GM12878 (cell line): ENCODE results near the gene SMPD2. TPM values are rescaled to one million over a fixed set of nuclear protein-coding genes. Genes with fewer than 3 reads are reported as not detected.
A peak's percentile ranks its signal among the peaks of the same experiment; 100 is the strongest.

Experiments used
- ATAC-seq: fragments of 200-7000 bp; cut with Tn5 transposase; 3 replicates; pipeline ENCODE4 v1.9.1; 2020; ENCODE audit warnings: mild to moderate bottlenecking, moderate library complexity
- BruUV-seq: library from RNA; stranded (reverse); fragments of 400-500 nt; replicated peaks from 2 replicates; lab custom pipeline; 2021; lab: Mats Ljungman, UMichigan
- CTCF ChIA-PET: fragments of 300-600 bp; sonication (Branson Sonifier 250); formaldehyde crosslinking; extraction: SDS; loops from one replicate; lab custom pipeline; 2021; ENCODE audit warnings: inconsistent platforms; lab: Yijun Ruan, JAX
- POLR2A ChIA-PET: fragments of 350-600 bp; formaldehyde crosslinking; extraction: SDS; loops from one replicate; lab custom pipeline; 2021; ENCODE audit warnings: inconsistent platforms; lab: Charles Lee
- RAD21 ChIA-PET: fragments of 300-600 bp; sonication (Branson Sonifier 250); formaldehyde crosslinking; loops from one replicate; lab custom pipeline; 2023; ENCODE audit warnings: antibody characterized with exemption; ENCODE audit not compliant: unreplicated experiment; lab: Charles Lee
- SMC1A ChIA-PET: fragments of 300-600 bp; sonication (Branson Sonifier 250); formaldehyde crosslinking; loops from one replicate; lab custom pipeline; 2023; ENCODE audit not compliant: unreplicated experiment, uncharacterized antibody; lab: Charles Lee
- DNase-seq: peaks from one replicate; pipeline ENCODE4 v3.0.0-alpha.2; 2011; ENCODE audit warnings: low read depth, low spot score
- FAIRE-seq: peaks from 3 replicates; lab custom pipeline; 2011; peaks lifted over from hg19 to GRCh38; lab: Jason Lieb, UNC
- H2AFZ ChIP-seq: 2 replicates; pipeline ENCODE4 v1.6.0; 2011; ENCODE audit warnings: low read depth, low read length, control low read depth; ENCODE audit not compliant: control insufficient read depth
- H3K27ac ChIP-seq: 2 replicates; pipeline ENCODE4 v1.5.1; 2011; ENCODE audit warnings: control low read depth; ENCODE audit not compliant: control insufficient read depth, insufficient read depth
- H3K27me3 ChIP-seq, 2 experiments: replicated peaks in 1 of 2; 2 replicates each; pipeline versions ENCODE4 v1.6.0 to v1.6.1; 2011; ENCODE audit warnings: low read length in 1 of 2; ENCODE audit not compliant: control insufficient read depth in 2 of 2, insufficient read depth in 2 of 2
- H3K36me3 ChIP-seq, 2 experiments: 2 replicates each; pipeline ENCODE4 v1.5.1; 2011; ENCODE audit warnings: low read length in 1 of 2; ENCODE audit not compliant: control insufficient read depth in 2 of 2, insufficient read depth in 2 of 2
- H3K4me1 ChIP-seq: 2 replicates; pipeline ENCODE4 v1.6.1; 2011; ENCODE audit warnings: mild to moderate bottlenecking, low read length, moderate library complexity, mixed read lengths; ENCODE audit not compliant: control insufficient read depth, insufficient read depth
- H3K4me2 ChIP-seq: 2 replicates; pipeline ENCODE4 v1.6.0; 2011; ENCODE audit warnings: control low read depth; ENCODE audit not compliant: control insufficient read depth, insufficient read depth
- H3K4me3 ChIP-seq: fragments of 200-600 bp; sonication (generic); 2 replicates; pipeline ENCODE4 v1.5.1; 2016
- H3K79me2 ChIP-seq: 2 replicates; pipeline ENCODE4 v1.6.0; 2011; ENCODE audit warnings: low read length; ENCODE audit not compliant: control insufficient read depth, insufficient read depth
- H3K9ac ChIP-seq: 2 replicates; pipeline ENCODE4 v1.8.0; 2011; ENCODE audit warnings: low read length, control low read depth, mixed read lengths; ENCODE audit not compliant: control insufficient read depth, insufficient read depth
- H3K9me3 ChIP-seq: replicated peaks from 3 replicates; pipeline ENCODE4 v1.5.1; 2011; ENCODE audit warnings: mild to moderate bottlenecking, low read length; ENCODE audit not compliant: control insufficient read depth, insufficient read depth
- H4K20me1 ChIP-seq: 2 replicates; pipeline ENCODE4 v1.6.0; 2011; ENCODE audit not compliant: control insufficient read depth, insufficient read depth
- BRCA1 ChIP-seq: IDR thresholded peaks from 2 replicates; pipeline ENCODE4 v1.6.1; 2011; ENCODE audit warnings: low read depth, low read length, improper control_type of control experiment
- CBX5 ChIP-seq: sonication (generic); IDR thresholded peaks from 2 replicates; pipeline ENCODE4 v1.6.1; 2016; ENCODE audit warnings: low read depth, moderate library complexity, mild to moderate bottlenecking, inconsistent platforms
- CREB1 ChIP-seq: IDR thresholded peaks from 2 replicates; pipeline ENCODE4 v1.6.1; 2012; ENCODE audit warnings: low read depth, mild to moderate bottlenecking, inconsistent platforms
- EED ChIP-seq: sonication (generic); IDR thresholded peaks from 2 replicates; pipeline ENCODE4 v1.6.1; 2016; ENCODE audit warnings: antibody characterized with exemption, low read depth
- NBN ChIP-seq: fragments of 450-650 bp; IDR thresholded peaks from 2 replicates; pipeline ENCODE4 v1.6.1; 2016
- PAX5 ChIP-seq: IDR thresholded peaks from 2 replicates; pipeline ENCODE4 v1.6.1; 2011; ENCODE audit warnings: low read depth, low read length, borderline replicate concordance
- ZNF207 ChIP-seq: fragments of 450-650 bp; IDR thresholded peaks from 2 replicates; pipeline ENCODE4 v1.6.1; 2014; ENCODE audit warnings: antibody characterized with exemption, mild to moderate bottlenecking, borderline replicate concordance
- WGBS: methylation state at CpG from one replicate; pipeline ENCODE4 v1.1.6; 2016; ENCODE audit warnings: low lambda C conversion rate; ENCODE audit not compliant: insufficient replicate concordance, insufficient coverage; ENCODE audit errors: missing lambda C conversion rate; 5-methylcytosine and 5-hydroxymethylcytosine counted together
- in situ Hi-C: fragments of 300-500 bp; cut with MboI; formaldehyde crosslinking; loops from 9 replicates; pipeline ENCODE4 v1.14.3; 2018; ENCODE audit warnings: mixed read lengths
- intact Hi-C: fragments of 100-400 bp; cut with micrococcal nuclease; formaldehyde crosslinking; loops from one replicate; pipeline ENCODE4 v1.14.2; 2022; ENCODE audit not compliant: unreplicated experiment
- polyA plus RNA-seq, 11 experiments: library from polyadenylated mRNA; depleted of rRNA in 4 of 11; unstranded in 6 of 11; stranded (reverse) in 5 of 11; fragments of >200 nt; fragmentation: Nextera tagmentation in 4 of 11; fragmentation: Illumina TruSeq in 1 of 11; extraction: Ambion mirVana in 4 of 11; extraction: Trizol in 1 of 11; gene quantifications; 1 replicate in 1 of 11; 2 replicates in 10 of 11; pipeline versions ENCODE4 v1.2.1 to v1.2.3, GENCODE V29; 2011 to 2016; ENCODE audit warnings: inconsistent platforms in 2 of 11, missing spikeins in 2 of 11, low read depth in 1 of 11
- total RNA-seq, 4 experiments: library from RNA; depleted of rRNA in 3 of 4; stranded (reverse); fragments of >200 nt in 3 of 4; fragmentation: Illumina TruSeq in 1 of 4; extraction: Trizol in 1 of 4; gene quantifications; 2 replicates each; pipeline versions ENCODE4 v1.2.1 to v1.2.3, GENCODE V29; 2013 to 2021

The SMPD2 gene
- total and polyA plus RNA-seq, 10 of the 15 experiments (the other 5 are each of a cell fraction or from before 2014, with no cell fraction given), result 0.06 to 15.4 (median 9.7) TPM

- no peaks in the 10 kb centered on the region for H4K20me1 ChIP-seq
- H3K4me3 ChIP-seq, result no peak overlapping the region
- no TSS peak for BruUV-seq
- ATAC-seq (no peak), DNase-seq (no peak), FAIRE-seq (peak; percentile 54)
- peak overlapping the region; percentile 81 for H2AFZ ChIP-seq
- SMC1A ChIA-PET, result interaction anchor here (1.5 to 9.4 kb wide), 2 partner anchors 20 to 27 kb away, joined by 7 to 148 read pairs; partner anchors contain the start of gene MICAL1
- peak overlapping the region; percentile 80 for H3K4me2 ChIP-seq
- in situ Hi-C loops, result no loop called here
- intact Hi-C loops, result loop anchor here (1.0 kb wide), 1 partner anchor 28 kb away; the partner anchor contains the start of gene MICAL1
- H3K36me3 ChIP-seq, result peaks cover 0 to 18% of the 10 kb centered on the region in 2 experiments; a peak in 2 of 4 replicates
- POLR2A ChIA-PET, result interaction anchor here (9.3 kb wide), 1 partner anchor 24 kb away, joined by 132 read pairs; the partner anchor contains the start of gene MICAL1
- H3K79me2 ChIP-seq, result peaks cover 37% of the 10 kb centered on the region
- RAD21 ChIA-PET, result interaction anchor here (2.1 kb wide), 1 partner anchor 101 kb away, joined by 8 read pairs; the partner anchor contains the start of gene CD164
- no peak overlapping the region for H3K27ac ChIP-seq
- H3K9me3 ChIP-seq, result no peaks in the 10 kb centered on the region
- no peak overlapping the region for H3K9ac ChIP-seq
- CTCF ChIA-PET, result interaction anchor here (1.2 to 3.0 kb wide), 2 partner anchors 20 to 100 kb away, joined by 3 to 17 read pairs; partner anchors contain the start of gene CD164
- no peaks in the 10 kb centered on the region for H3K27me3 ChIP-seq
- 2% methylated on average over 6 of the region's 6 CpGs for WGBS
- TF ChIP-seq CREB1, result 0 out of 2 replicates have a peak, but pooled peaks have one; percentile 30
- TF ChIP-seq NBN, result peak; percentile 34; the same call in 1 of the 2 replicates
- no peak for TF ChIP-seq CBX5
- H3K4me1 ChIP-seq, result no peaks in the 10 kb centered on the region; the same call in 1 of the 2 replicates
These were observed 43.2 kb downstream of the SMPD2 start for GRCh38 chr6:109483735-109484057.

GRCh38 chr6:109484122-109484521, 43.6 kb downstream of the SMPD2 start:
- Histone ChIP-seq H3K4me3 (no peak overlapping the region), H3K27ac (no peak overlapping the region), H2AFZ (no peak overlapping the region)
- RAD21 ChIA-PET, result interaction anchor here (2.1 kb wide), 1 partner anchor 101 kb away, joined by 8 read pairs; the partner anchor contains the start of gene CD164
- TF ChIP-seq BRCA1, result no peak
- no peak for TF ChIP-seq ZNF207
- TF ChIP-seq PAX5, result no peak
- TF ChIP-seq EED, result no peak
- TF ChIP-seq, all 136 proteins: peak for 0
- Histone ChIP-seq H3K27me3 (no peaks in the 10 kb centered on the region), H3K9ac (no peak overlapping the region), H4K20me1 (no peaks in the 10 kb centered on the region), H3K4me2 (no peak overlapping the region; the same call in 1 of the 2 replicates), H3K79me2 (peaks cover 33% of the 10 kb centered on the region), H3K36me3 (peaks cover 0 to 18% of the 10 kb centered on the region in 2 experiments; a peak in 2 of 4 replicates), H3K9me3 (no peaks in the 10 kb centered on the region), H3K4me1 (no peaks in the 10 kb centered on the region; the same call in 1 of the 2 replicates)
- CTCF ChIA-PET, result interaction anchor here (1.3 kb wide), 1 partner anchor 12 kb away, joined by 3 read pairs; no protein-coding TSS in a partner anchor
- WGBS, result 73% methylated on average over 3 of the region's 3 CpGs
- DNase-seq (no peak), FAIRE-seq (no peak), ATAC-seq (no peak)
- BruUV-seq, result no TSS peak
- in situ Hi-C loops, result no loop called here
- intact Hi-C loops, result no loop called here
- SMC1A ChIA-PET, result interaction anchor here (0.6 to 1.6 kb wide), 2 partner anchors 7 to 1473 kb away, joined by 3 read pairs; no protein-coding TSS in a partner anchor
- POLR2A ChIA-PET, result interaction anchor here (9.3 kb wide), 1 partner anchor 24 kb away, joined by 132 read pairs; the partner anchor contains the start of gene MICAL1
